Measurements from ENCODE around the gene KRTAP6-3. TPM values are rescaled to one million over a fixed set of nuclear protein-coding genes. Genes with fewer than 3 reads are reported as not detected.

KRTAP6-3 gene
- total and polyA plus RNA-seq, 2 experiments from 2014 or later = not detected

DNA sequence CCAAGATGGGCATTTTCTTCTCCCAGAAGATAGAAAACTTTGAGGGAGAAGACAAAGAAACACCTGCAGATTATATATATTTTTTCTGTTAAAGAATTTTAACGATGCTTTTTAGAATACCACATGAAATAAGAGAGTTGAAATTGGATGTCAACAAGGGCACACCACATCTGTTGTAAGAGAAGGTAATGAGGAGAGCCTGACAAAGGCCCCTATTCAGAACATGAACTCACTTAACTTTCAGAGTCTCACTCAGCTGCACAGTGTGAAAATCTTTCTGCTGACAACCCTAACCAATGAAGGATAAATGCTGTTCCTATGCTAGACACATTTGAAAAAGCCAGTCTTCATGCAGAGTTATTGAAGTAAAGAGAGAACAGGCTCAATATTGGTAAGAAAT is 9.4 kb upstream of the KRTAP6-3 start:
- Histone ChIP-seq H3K27ac (ENCODE audit: low read depth) (no peak overlapping the region), H3K79me2 (replicated peaks; ENCODE audit: insufficient read depth) (no peaks in the 10 kb centered on the region), H3K9me2 (ENCODE audit: insufficient read depth) (no peaks in the 10 kb centered on the region), H4K20me1 (replicated peaks; ENCODE audit: insufficient read depth) (no peaks in the 10 kb centered on the region), H3K27me3 (ENCODE audit: insufficient read depth) (no peaks in the 10 kb centered on the region), H3K4me2 (no peak overlapping the region), H3K36me3 (ENCODE audit: insufficient read depth) (no peaks in the 10 kb centered on the region), H2AFZ (no peak overlapping the region), H3K4me3 (no peak overlapping the region), H3F3A (replicated peaks; ENCODE audit: low read depth) (no peaks in the 10 kb centered on the region), H3K4me1 (ENCODE audit: insufficient read depth) (no peaks in the 10 kb centered on the region)
- Mint-ChIP-seq H3K27me3 (ENCODE audit: insufficient read depth, low read depth, poor library complexity) (no peaks in the 10 kb centered on the region), H3K36me3 (ENCODE audit: low read depth) (no peaks in the 10 kb centered on the region), H3K4me1 (no peaks in the 10 kb centered on the region), H3K27ac (no peak overlapping the region), H3K9me3 (no peaks in the 10 kb centered on the region), H3K4me3 (no peak overlapping the region)
- no peak for ATAC-seq
- no peak for DNase-seq (ENCODE audit: low spot score)
- TF ChIP-seq, protein P1, sequence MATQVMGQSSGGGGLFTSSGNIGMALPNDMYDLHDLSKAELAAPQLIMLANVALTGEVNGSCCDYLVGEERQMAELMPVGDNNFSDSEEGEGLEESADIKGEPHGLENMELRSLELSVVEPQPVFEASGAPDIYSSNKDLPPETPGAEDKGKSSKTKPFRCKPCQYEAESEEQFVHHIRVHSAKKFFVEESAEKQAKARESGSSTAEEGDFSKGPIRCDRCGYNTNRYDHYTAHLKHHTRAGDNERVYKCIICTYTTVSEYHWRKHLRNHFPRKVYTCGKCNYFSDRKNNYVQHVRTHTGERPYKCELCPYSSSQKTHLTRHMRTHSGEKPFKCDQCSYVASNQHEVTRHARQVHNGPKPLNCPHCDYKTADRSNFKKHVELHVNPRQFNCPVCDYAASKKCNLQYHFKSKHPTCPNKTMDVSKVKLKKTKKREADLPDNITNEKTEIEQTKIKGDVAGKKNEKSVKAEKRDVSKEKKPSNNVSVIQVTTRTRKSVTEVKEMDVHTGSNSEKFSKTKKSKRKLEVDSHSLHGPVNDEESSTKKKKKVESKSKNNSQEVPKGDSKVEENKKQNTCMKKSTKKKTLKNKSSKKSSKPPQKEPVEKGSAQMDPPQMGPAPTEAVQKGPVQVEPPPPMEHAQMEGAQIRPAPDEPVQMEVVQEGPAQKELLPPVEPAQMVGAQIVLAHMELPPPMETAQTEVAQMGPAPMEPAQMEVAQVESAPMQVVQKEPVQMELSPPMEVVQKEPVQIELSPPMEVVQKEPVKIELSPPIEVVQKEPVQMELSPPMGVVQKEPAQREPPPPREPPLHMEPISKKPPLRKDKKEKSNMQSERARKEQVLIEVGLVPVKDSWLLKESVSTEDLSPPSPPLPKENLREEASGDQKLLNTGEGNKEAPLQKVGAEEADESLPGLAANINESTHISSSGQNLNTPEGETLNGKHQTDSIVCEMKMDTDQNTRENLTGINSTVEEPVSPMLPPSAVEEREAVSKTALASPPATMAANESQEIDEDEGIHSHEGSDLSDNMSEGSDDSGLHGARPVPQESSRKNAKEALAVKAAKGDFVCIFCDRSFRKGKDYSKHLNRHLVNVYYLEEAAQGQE (IDR thresholded peaks at IDR 0.05; ENCODE audit: unreplicated experiment) = no peak
- TF ChIP-seq JUNB (IDR thresholded peaks at IDR 0.05; ENCODE audit: unreplicated experiment) (no peak), EZH2phosphoT487 (IDR thresholded peaks at IDR 0.05; ENCODE audit: unreplicated experiment) (no peak), NANOG (IDR thresholded peaks at IDR 0.05; ENCODE audit: borderline replicate concordance) (no peak), ZNF331 (CRISPR knock-in tag; IDR thresholded peaks at IDR 0.05; ENCODE audit: low read depth) (no peak), CREB1 (CRISPR knock-in tag; IDR thresholded peaks at IDR 0.05; ENCODE audit: low read depth) (no peak), EZH2 (IDR thresholded peaks at IDR 0.05; ENCODE audit: low read depth, unreplicated experiment) (no peak), POLR2AphosphoS5 (IDR thresholded peaks at IDR 0.05; ENCODE audit: low read depth) (no peak), STAT1 (IDR thresholded peaks at IDR 0.05; ENCODE audit: unreplicated experiment) (no peak), ZNF114 (CRISPR knock-in tag; IDR thresholded peaks at IDR 0.05) (no peak)
- TF ChIP-seq, protein P2, sequence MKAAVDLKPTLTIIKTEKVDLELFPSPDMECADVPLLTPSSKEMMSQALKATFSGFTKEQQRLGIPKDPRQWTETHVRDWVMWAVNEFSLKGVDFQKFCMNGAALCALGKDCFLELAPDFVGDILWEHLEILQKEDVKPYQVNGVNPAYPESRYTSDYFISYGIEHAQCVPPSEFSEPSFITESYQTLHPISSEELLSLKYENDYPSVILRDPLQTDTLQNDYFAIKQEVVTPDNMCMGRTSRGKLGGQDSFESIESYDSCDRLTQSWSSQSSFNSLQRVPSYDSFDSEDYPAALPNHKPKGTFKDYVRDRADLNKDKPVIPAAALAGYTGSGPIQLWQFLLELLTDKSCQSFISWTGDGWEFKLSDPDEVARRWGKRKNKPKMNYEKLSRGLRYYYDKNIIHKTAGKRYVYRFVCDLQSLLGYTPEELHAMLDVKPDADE (IDR thresholded peaks at IDR 0.05) = no peak
- TF ChIP-seq, protein P3, sequence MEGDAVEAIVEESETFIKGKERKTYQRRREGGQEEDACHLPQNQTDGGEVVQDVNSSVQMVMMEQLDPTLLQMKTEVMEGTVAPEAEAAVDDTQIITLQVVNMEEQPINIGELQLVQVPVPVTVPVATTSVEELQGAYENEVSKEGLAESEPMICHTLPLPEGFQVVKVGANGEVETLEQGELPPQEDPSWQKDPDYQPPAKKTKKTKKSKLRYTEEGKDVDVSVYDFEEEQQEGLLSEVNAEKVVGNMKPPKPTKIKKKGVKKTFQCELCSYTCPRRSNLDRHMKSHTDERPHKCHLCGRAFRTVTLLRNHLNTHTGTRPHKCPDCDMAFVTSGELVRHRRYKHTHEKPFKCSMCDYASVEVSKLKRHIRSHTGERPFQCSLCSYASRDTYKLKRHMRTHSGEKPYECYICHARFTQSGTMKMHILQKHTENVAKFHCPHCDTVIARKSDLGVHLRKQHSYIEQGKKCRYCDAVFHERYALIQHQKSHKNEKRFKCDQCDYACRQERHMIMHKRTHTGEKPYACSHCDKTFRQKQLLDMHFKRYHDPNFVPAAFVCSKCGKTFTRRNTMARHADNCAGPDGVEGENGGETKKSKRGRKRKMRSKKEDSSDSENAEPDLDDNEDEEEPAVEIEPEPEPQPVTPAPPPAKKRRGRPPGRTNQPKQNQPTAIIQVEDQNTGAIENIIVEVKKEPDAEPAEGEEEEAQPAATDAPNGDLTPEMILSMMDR (conservative IDR thresholded peaks at IDR 0.05; ENCODE audit: low read depth in 2 of 2) = no peak
- TF ChIP-seq, protein P4, sequence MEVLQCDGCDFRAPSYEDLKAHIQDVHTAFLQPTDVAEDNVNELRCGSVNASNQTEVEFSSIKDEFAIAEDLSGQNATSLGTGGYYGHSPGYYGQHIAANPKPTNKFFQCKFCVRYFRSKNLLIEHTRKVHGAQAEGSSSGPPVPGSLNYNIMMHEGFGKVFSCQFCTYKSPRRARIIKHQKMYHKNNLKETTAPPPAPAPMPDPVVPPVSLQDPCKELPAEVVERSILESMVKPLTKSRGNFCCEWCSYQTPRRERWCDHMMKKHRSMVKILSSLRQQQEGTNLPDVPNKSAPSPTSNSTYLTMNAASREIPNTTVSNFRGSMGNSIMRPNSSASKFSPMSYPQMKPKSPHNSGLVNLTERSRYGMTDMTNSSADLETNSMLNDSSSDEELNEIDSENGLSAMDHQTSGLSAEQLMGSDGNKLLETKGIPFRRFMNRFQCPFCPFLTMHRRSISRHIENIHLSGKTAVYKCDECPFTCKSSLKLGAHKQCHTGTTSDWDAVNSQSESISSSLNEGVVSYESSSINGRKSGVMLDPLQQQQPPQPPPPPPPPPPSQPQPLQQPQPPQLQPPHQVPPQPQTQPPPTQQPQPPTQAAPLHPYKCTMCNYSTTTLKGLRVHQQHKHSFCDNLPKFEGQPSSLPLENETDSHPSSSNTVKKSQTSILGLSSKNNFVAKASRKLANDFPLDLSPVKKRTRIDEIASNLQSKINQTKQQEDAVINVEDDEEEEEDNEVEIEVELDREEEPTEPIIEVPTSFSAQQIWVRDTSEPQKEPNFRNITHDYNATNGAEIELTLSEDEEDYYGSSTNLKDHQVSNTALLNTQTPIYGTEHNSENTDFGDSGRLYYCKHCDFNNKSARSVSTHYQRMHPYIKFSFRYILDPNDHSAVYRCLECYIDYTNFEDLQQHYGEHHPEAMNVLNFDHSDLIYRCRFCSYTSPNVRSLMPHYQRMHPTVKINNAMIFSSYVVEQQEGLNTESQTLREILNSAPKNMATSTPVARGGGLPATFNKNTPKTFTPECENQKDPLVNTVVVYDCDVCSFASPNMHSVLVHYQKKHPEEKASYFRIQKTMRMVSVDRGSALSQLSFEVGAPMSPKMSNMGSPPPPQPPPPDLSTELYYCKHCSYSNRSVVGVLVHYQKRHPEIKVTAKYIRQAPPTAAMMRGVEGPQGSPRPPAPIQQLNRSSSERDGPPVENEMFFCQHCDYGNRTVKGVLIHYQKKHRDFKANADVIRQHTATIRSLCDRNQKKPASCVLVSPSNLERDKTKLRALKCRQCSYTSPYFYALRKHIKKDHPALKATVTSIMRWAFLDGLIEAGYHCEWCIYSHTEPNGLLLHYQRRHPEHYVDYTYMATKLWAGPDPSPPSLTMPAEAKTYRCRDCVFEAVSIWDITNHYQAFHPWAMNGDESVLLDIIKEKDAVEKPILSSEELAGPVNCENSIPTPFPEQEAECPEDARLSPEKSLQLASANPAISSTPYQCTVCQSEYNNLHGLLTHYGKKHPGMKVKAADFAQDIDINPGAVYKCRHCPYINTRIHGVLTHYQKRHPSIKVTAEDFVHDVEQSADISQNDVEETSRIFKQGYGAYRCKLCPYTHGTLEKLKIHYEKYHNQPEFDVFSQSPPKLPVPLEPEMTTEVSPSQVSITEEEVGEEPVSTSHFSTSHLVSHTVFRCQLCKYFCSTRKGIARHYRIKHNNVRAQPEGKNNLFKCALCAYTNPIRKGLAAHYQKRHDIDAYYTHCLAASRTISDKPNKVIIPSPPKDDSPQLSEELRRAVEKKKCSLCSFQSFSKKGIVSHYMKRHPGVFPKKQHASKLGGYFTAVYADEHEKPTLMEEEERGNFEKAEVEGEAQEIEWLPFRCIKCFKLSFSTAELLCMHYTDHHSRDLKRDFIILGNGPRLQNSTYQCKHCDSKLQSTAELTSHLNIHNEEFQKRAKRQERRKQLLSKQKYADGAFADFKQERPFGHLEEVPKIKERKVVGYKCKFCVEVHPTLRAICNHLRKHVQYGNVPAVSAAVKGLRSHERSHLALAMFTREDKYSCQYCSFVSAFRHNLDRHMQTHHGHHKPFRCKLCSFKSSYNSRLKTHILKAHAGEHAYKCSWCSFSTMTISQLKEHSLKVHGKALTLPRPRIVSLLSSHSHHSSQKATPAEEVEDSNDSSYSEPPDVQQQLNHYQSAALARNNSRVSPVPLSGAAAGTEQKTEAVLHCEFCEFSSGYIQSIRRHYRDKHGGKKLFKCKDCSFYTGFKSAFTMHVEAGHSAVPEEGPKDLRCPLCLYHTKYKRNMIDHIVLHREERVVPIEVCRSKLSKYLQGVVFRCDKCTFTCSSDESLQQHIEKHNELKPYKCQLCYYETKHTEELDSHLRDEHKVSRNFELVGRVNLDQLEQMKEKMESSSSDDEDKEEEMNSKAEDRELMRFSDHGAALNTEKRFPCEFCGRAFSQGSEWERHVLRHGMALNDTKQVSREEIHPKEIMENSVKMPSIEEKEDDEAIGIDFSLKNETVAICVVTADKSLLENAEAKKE (CRISPR knock-in tag; IDR thresholded peaks at IDR 0.05) = no peak

Measured in GM23338 (cell line).